HG02610 (cell line): ENCODE data around the gene TJAP1.
"Not testable (repeated sequence)": the region's sequence is repeated elsewhere in the genome, so short reads cannot be mapped to it uniquely, and the experiment has no call there.

Experiments used
- ATAC-seq: cut with Tn5 transposase; IDR thresholded peaks from one replicate; pipeline ENCODE4 v1.9.1; 2021; ENCODE audit warnings: mild to moderate bottlenecking, moderate library complexity; ENCODE audit not compliant: unreplicated experiment

Gene TJAP1

DNA sequence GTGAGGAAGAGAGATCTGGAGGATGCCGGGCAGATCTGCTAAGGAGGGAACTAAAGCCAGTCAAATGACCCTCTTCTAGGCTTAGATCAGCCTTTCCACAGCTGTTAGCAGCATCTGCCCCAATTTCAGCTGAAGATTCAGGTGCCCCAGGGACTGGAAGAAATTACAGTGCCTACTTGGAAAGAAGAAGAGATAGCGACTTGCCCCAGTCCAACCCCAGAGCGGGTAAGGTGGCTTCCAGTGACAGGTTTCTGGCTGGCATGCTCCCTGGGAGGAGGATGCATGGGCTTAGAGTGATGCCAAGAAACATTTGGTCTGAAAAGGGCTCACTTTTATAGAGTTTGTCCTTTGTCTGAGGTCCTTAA lies 620 bp downstream of the TJAP1 start:
- ATAC-seq: no peak

DNA sequence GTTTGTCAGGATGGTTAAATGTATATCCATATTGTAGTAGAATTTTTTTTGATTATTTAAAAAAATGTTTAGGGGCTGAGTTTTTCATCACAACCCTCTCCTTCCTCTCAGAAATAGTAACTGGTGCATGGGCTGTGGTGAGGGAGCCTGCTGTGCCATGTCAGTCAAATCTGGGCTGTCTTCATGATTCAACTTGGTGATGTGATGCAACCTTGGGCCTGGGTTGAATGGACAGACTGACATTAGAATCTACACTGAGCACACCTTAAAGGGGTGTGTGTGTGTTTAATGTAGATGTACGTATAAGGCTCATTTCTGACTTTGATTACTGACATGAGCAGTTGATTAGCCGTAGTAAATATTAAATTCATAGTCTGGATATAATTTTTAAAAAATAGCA lies 3.7 kb downstream of the TJAP1 start:
- ATAC-seq: no peak

DNA sequence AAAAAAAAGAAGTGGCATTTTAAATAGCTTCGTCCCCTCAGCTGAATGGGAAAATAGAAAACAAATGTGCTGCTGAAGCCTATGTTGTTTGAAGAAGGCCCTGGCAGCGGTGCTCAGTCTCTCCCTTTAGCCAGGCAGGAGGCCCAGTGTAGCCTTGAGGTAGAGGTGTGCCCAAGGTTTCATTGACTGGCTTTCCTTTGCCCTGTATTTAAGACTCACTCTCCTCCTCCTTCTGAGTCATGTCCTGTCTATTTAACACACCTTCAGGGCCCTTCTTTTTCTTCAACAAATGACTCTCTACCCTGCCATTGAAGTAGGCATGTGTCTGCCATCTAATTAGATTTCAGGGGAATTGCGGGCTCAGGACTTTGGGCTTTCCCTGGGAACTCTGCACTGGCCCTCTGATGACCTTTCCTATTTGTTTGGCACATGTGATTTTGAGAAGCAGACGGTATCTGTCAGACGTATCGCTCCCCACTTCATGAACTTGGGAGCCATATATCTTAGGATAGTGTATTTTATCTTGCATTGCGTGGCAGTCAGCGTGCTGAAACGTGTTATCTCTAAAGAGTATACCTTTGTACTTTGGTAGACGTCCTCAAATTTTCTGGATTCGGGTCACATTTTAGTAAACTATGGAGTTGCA lies 4.3 kb downstream of the TJAP1 start:
- ATAC-seq: no peak

DNA sequence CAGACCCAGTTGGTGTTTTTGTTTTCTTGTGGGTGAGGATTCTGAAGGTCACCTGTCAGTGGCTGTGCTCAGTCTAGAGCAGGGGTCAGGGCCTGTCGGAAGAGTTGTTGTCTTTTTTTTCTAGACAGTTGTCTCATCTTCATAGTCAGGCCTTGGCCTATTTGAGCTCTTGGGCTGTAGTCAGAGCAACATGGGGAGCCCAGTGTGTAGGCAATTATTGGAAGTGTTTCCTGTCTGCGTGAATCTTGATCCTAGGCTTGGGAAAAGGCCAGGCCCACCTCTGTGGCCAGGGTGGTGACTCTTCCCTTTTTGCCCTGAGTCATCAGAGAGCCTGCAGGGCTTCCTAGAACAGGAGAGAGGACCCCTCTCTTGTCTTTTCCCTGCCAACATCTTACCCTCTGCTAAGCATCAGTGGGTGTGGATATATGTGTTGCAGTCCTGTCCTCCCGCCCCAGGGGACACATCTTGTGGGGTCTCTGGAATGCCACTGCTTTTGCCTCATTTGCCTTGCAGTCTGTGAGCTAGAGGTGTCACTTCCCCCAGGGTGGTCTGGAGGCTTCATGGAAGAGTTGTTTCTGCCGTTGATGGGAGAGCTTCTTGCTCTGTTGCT lies 11.4 kb downstream of the TJAP1 start:
- ATAC-seq: no peak

DNA sequence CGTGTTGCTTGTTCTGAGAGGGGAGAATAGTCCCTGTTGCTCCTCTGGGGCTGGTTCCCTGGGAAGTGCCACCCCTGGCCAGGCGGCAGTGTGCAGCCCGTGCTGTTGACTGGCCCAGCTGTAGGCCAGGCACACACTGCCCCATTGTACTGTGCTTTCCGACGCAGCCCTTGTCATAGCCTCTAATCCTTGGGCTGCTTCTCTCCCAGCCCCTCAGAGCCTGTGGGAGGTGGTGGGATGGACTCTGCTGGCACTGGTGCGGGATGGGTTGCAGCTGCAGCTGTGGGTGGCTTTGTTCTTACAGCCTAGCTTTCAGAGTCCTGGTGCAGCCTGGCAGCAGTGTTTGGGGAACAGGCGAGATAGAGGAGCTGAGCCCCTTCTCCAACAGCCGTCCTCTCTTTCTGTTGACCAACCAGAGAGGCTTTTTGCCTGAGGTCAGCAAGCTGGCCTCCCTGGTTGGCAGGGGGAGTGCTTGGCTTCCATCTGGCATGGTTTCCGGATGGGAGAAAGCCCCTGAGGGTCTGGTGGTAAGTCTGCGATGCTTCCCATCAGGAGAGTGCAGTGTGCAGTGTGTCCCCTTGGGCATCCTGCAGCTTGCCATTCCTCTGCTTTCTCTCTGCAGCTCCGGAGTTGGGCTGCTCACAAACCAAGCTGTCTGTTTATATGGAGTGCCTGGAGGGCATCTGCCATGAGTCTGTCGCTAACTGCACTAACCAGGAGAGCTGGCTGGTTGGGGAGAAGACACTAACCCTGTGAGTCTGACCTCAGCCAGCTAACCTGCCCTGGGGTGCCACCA lies 12.1 kb downstream of the TJAP1 start:
- no peak for ATAC-seq

DNA sequence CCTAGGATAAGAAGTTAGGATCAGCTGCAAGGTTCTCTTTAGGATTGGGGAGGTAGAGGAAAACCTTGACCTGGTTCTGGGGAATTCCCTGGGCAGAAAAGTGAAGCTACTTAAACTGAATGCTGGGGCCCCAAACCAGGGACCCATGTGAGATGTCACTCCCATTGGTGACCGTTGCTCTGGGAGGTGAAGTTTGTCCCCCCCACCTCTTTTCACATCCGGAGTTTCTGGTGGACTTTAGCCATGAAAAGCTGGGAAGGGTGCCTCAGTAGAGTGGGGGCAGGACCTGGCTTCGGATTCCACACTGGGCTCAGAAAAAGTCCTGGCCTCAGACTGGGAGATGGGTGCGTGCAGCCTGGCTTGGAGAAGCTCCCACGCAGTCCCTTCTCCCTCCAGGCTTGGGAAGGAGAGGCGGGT lies 13.2 kb downstream of the TJAP1 start:
- ATAC-seq: no peak

DNA sequence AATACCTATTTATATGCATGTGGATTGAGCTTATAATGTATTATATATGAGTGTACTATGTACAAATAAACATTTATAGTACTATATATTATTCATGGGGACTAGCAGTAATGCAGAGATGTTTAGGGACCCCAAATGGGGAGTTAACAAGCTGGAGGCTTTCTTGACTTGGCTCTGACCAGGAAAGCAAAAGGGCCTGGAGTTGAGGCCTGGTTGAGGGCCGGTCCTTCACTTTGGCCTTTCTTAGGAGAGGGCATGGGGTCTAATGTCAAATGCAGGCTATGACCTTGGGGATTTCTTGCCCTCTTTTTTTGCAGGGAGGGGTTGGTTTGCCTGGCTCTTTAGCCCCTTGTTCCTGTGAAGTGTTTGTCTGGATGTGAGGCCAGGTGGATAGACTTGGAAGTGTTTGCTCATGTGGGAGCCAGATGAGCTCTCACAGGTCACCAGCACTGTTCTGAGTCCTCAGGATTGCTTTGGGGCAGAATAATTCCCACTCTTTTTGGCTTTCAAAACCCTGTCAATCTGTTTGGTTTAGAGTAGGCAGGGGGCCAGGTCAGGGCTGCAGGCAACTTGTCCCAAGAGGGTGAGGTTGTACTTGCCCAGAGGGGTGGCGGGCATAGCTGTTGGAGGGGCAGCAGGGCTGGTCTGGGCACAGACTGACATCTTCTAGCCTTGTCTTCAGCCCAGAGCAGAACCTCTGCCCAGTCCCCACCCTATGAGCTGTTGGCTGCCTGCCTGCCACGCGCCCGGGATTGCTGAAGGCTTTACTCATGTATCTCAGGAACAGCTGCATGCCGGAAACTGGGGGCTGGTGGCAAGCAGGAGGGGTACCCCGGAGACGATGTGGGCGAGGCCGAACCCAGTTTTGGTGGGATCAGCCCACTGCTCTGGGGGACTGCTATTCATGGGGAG lies 14.6 kb downstream of the TJAP1 start:
- no peak for ATAC-seq

DNA sequence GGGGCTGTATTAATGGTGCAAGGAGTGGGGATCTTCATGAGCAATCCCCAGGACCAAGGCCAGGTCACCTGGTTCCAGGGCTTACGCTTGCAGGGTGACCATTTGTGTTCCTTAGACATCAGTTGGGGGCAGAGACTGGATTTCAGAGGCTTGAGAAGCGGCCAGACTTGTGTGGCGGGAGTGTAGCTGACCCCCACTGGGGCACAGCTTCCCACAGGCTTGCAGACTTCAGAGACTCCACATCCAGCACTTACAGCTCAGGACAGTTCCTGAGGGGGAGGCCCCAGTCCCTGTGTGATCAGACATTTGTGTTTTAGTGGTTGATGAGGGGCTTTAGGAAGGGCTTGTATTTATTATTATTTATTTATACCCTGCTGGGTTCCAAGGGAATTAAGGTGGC lies 15.3 kb downstream of the TJAP1 start:
- no peak for ATAC-seq

DNA sequence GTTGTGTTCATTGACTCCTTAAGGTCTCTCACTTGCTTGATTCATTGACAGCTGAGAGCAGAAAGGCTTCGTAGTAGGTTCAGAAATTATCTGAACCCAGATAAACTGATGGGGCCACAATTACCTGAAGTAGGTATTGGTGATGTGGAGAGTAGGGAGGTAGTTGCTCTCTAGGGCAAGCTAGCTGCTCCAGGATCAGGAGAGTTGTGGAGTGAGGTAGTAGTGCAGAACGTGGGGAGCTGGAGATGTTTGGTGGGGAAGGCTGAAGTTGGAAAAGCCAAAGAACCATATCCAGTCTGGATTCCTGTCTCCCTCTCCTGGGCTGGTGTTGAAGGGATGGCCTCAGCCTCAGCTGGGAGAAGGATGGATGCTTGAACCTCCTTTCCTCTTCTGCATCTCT lies 15.9 kb downstream of the TJAP1 start:
- ATAC-seq: no peak

DNA sequence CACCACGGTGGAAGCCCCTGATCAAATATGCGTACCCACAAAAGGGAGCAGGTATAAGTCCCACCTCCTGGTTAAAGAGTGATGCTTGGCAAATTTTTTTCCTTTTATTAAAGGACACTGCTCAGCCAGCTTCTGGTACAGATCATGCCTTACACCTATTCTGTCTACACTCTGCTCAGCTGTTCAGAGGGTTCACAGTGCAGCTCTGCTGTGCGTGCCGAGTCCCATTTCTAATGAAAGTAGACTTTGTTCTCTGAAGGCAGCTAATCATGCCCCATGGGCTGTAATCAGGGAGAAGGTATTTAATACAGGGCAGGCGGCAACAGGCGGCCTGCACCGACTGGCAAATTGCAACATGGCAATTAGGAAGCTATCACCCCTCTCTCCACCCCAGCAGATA lies 16.5 kb downstream of the TJAP1 start:
- no peak for ATAC-seq

DNA sequence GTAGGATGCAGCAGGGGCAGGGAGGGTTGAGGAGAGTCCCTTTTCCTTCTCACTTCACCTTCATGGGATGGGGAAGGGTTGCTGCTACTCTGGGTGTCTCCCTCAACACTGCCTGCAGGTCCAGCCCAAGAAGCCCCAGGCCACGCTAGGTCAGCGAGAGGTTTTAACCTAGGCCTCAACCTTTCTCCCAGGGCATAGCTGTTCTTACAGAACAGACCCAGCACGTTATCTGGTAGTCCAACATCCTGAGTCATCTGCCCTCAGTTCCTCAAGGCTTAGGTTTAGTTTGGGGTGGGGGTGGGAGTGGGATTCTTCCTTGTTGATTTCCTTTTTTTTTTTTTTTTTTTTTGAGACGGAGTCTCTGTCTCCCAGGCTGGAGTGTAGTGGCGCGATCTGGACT lies 17.0 kb downstream of the TJAP1 start:
- ATAC-seq: no peak

DNA sequence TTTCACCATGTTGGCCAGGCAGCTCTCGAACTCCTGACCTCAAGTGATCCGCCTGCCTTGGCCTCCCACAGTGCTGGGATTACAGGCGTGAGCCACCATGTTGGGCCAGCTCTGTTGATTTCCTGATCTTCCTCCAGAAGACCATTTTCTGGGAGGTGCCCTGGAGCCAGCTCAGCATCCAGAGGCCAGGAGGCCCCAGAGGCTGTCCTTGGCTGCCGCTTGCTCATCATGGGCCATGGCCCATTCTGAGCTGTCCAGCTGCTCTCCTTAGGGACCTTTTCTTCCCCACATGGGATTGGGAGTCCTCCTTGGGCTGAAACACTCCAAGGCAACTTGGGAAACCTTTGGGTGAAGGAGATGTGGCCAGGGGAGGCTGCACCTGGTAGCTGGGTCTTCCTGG lies 17.4 kb downstream of the TJAP1 start:
- no peak for ATAC-seq

DNA sequence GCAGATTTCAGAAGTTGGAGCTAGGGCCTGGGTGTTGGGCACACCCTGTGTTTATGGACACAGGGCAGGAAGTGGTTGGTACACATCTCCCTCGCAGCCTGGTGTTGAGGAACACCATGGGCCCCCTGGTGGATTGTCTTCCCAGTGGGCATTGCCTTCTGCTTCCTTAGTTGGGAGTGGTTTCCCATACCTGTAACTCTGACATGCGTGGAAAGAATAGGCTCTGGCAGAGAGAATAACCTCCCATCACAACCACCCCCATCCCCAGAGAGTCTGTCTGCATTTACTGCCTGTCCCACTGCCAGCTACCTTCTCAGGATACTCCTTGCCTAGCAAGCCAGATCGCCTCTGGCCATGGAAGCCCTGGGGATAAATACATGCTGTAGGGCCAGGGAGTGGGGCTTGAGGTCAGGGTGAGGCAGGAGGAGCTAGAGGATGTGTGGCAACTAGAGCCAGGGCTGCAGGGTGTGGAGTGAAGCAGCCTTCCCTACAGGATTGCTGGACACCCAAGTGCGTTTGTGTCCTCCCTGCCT lies 18.1 kb downstream of the TJAP1 start:
- ATAC-seq: no peak

DNA sequence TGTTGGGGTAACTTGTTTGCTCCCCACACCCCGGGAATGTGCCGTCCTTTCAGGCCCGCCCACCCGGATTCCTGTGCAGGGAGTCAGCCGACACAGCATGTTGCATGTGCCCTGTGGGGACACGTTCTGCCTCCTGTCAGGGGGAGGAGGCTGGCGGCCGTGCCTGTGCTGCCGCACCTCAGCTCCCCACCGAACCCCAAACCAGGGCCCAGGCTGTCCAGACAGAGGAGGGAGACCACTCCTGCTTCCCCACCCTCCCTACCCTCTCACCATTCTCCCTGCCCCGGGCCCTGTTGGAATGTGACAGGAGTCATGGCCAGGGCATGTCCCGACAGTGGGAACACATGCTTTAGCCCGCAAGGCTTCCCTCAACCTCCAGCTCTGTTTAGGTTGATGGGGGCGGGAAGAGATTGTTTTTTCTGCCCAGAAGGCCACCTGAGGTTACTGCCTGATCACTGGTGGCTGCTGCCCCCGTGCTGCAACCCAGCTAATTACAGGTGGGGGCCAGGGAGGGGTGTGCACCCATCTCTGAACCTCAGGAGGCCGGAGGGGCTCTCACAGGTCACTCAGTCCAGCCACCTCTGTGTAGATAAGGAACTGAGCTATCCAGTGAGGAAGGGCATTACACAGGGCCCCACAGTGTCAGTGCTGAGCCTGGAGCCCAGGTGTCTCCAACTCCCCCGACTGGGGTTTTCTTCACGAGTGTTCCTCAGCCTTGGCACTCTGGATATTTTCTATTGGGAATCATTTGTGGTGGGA lies 19.2 kb downstream of the TJAP1 start:
- no peak for ATAC-seq

DNA sequence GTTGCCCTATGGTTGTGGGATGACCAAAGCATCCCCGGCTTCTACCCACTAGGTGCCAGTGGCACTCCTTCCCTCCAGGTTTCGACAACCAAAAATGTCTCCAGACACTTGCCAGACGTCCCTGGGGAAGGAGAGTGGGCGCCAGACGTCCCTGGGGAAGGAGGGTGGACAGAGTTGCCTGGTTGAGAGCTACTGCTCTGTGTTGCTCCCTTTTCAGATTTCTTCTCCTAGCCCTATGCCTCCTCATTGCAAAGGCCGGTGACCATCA lies 19.7 kb downstream of the TJAP1 start:
- ATAC-seq: no peak

DNA sequence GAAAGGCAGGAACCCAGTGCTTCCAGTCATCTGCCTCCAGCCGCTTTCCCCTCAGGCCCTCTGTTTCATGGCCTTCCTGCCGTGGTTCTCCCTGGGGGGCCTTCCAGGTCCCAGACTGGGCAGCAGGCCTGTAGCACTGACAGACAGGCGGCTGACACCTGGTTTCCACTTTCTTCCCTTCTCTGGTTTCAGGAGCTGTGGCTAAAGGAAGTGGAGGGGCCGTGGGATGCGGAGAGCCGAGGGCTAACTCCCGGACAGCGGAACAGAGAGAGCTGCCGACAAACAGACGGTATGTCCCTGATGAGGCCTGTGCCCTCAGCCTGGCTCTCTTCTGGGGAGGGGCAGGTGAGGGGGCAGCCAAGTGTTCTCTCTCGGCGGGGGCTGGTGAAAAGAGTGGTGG lies 20.3 kb downstream of the TJAP1 start:
- ATAC-seq: no peak

DNA sequence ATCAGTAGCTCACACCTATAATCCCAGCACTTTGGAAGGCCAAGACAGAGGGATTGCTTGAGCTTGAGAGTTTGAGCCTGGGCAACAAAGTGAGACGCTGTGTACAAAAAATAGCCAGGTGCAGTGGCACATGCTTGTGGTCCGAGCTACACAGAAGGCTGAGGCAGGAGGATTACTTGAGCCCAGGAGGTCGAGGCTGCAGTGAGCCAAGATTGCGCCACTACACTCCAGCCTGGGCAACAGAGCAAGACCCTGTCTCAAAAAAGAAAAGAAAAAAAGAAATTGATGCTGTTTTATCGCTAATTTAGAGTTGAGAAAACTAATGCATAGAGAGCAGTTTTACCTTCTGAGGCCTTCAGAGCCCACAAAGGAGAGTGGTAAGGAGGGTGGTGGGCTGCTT lies 20.9 kb downstream of the TJAP1 start:
- ATAC-seq: not testable (repeated sequence)

DNA sequence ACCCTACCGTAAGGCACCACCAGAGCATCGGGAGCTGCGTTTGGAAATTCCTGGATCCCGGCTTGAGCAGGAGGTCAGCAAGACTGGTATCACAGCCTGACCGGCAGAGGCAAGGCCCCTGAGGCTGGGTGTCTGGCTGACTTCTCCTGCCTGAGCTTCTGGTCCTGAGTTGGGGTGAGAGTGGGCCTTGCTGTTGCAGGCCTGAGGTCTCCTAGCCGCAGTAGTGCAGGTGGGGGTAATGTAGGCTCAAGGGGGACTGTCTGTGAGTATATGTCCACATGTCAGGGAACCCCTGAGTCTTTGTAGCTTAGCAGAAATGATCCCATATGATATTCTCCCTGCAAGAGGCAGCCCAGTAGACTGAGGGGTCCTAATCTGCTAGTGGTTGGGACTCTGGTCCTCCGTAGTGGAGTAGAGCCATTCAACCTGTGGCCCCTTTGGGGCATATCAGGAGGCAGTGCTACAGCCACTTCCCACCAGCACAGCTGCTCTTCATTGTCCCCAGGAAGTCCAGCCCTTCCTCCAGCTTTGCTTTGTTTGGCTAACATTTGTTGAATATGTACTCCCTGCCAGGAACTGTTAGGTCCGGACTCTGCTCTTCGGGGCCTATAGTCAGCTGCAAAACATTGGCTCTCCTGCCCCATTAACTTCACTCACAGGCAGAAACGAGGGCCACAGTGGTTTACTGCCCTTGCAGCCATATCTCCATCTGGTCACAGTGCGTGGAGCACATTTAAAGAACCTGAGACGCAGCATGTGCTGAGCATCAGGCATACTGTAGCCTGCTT lies 21.9 kb downstream of the TJAP1 start:
- no peak for ATAC-seq

DNA sequence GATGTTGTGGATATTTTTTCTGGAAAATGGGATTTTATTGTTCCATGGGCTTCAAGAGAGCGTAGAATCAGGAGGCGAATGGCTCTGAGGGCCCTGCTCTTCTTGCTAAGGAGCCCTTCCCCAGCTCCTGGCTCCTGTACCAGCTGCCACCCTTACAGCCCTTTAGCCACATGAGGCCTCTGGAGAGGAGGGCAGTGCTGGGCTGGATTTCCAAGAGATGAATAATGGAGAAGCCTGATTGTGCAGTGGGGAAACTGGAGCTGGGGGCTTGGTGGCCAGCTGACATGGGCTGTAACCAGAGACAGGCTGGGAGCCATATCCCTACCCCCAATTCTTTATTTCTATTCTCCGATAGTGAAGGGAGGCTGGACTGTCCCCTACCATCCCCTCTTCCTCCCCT lies 23.6 kb downstream of the TJAP1 start:
- ATAC-seq: no peak

DNA sequence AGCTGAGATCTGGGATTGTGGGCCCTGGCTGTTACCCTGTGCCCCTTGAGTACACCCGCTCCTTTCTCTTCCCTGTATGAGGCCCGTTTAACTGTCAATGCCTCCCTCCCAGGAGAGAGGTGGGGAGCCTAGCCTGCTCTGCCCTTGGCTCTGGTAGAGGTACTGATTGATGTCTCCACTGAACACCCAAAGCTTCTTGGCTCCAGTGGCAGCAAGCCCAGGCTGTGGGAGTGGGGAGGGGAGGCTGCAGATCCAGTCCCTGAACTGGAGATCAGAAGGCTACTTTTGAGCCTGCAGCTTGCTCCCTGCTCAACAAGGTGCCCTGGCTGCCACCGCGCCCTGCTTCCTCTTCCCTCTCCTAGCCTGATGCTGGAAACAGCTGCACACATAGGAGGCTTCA lies 25.3 kb downstream of the TJAP1 start:
- ATAC-seq: no peak
